Ovary (tissue), 9 donors: ENCODE results near the gene CMBL. TPM values are rescaled to one million over a fixed set of nuclear protein-coding genes. Genes with fewer than 3 reads are reported as not detected.

Experiments used
- DNase-seq, 5 donors: peaks; one replicate each; pipeline ENCODE4 v3.0.0-alpha.2; 2019 to 2020
- H3K27ac ChIP-seq, 2 donors: fragments of 200-600 bp; one replicate each; pipeline versions ENCODE4 v1.5.1 to v1.8.0; 2019 to 2022
- H3K27me3 ChIP-seq: fragments of 200-600 bp; one replicate; pipeline ENCODE4 v1.8.0; 2022
- H3K36me3 ChIP-seq: fragments of 200-600 bp; sonication (generic); one replicate; pipeline ENCODE4 v1.5.1; 2019
- H3K4me1 ChIP-seq: one replicate; pipeline ENCODE4 v1.8.1; 2013; ENCODE audit warnings: mild to moderate bottlenecking, moderate library complexity; ENCODE audit not compliant: insufficient read depth
- H3K4me3 ChIP-seq: fragments of 200-600 bp; sonication (generic); one replicate; pipeline ENCODE4 v1.5.1; 2017
- H3K9me3 ChIP-seq, 2 donors: fragments of 200-600 bp in 1 of 2; sonication (generic) in 1 of 2; one replicate each; pipeline versions ENCODE4 v1.5.1 to v1.8.1; 2013 to 2019; ENCODE audit warnings: mild to moderate bottlenecking in 1 of 2, moderate library complexity in 1 of 2
- CTCF ChIP-seq, 3 donors: fragments of 450-650 bp in 2 of 3; fragments of 200-600 bp in 1 of 3; IDR thresholded peaks; one replicate each; pipeline versions ENCODE4 v1.5.1 to v1.8.0; 2016 to 2022; ENCODE audit warnings: antibody characterized with exemption in 3 of 3, mild to moderate bottlenecking in 1 of 3
- EP300 ChIP-seq: sonication (generic); formaldehyde crosslinking; IDR thresholded peaks from one replicate; pipeline ENCODE4 v1.6.1; 2017; ENCODE audit warnings: antibody characterized with exemption
- POLR2A ChIP-seq: fragments of 450-650 bp; IDR thresholded peaks from one replicate; pipeline ENCODE4 v1.6.1; 2017; ENCODE audit warnings: antibody characterized with exemption, mild to moderate bottlenecking, moderate library complexity
- WGBS, 3 donors: extraction: QIAGEN DNeasy Blood & Tissue Kit in 1 of 3; methylation state at CpG; one replicate each; pipeline versions ENCODE4 v1.1.5 to v1.1.7; 2013 to 2017; 5-methylcytosine and 5-hydroxymethylcytosine counted together
- intact Hi-C, 4 donors: fragments of 100-400 bp; cut with DNase I; formaldehyde crosslinking; loops; one replicate each; pipeline versions ENCODE4 v1.11.0 to v1.15.1; 2022 to 2023
- polyA plus RNA-seq, 2 donors: library from polyadenylated mRNA; stranded (reverse); fragments of 200-250 nt in 1 of 2; fragments of 350-450 nt in 1 of 2; fragmentation: Illumina TruSeq in 1 of 2; extraction: RNeasy Lipid Tissue Mini Kit (QIAGEN cat#74804) in 1 of 2; gene quantifications; one replicate each; pipeline ENCODE4 v1.2.3, GENCODE V29; 2013 to 2014
- total RNA-seq, 7 donors: library from RNA; depleted of rRNA in 2 of 7; stranded (reverse); fragments of >200 nt in 2 of 7; fragmentation: NEBNext Ultra II Directional in 3 of 7; extraction: Animal tissue kit (Norgen Biotek cat#: 25700) in 3 of 7; gene quantifications; one replicate each; pipeline versions ENCODE4 v1.1.0 to v1.2.4, GENCODE V29; 2016 to 2023
- donor health status: DM: no; HTN: no; CAD: no; lungs with moderate emphysema.
- donor health status: DM: no; HTN: no; CAD: no.
- donor health status: Bipolar disorder and iron deficiency.
- donor health status: DM: yes; HTN: yes; CAD: no.
- donor health status: DM: no; HTN: no; CAD: no.
- donor health status: DM: yes; HTN: yes; CAD: no.

Gene CMBL
- total and polyA plus RNA-seq, 9 donors, result 7.3 to 69.0 (median 43.2) TPM

- no peaks in the 10 kb centered on the region for H3K4me1 ChIP-seq
- no peaks in the 10 kb centered on the region for H3K36me3 ChIP-seq
- intact Hi-C loops, result no loop called here
- no peaks in the 10 kb centered on the region for H3K27me3 ChIP-seq
- H3K9me3 ChIP-seq, result no peaks in the 10 kb centered on the region
- TF ChIP-seq POLR2A, result no peak
- TF ChIP-seq EP300, result no peak
- no peak for TF ChIP-seq CTCF (IDR thresholded peaks at IDR 0.05)
- no peak overlapping the region for H3K27ac ChIP-seq
- no peak for DNase-seq
- WGBS, 3 donors, result 91 to 98% (median 94%) methylated on average over 6 of the region's 6 CpGs
- H3K4me3 ChIP-seq, result no peak overlapping the region
Observed at GRCh38 chr5:10324518-10325370, 17.0 kb upstream of the CMBL start.

- Histone ChIP-seq H3K27ac (no peak overlapping the region), H3K27me3 (no peaks in the 10 kb centered on the region), H3K4me3 (no peak overlapping the region), H3K9me3 (no peaks in the 10 kb centered on the region), H3K4me1 (no peaks in the 10 kb centered on the region), H3K36me3 (no peaks in the 10 kb centered on the region)
- DNase-seq, result no peak
- intact Hi-C loops, result no loop called here
- WGBS, 3 donors, result 77 to 78% (median 78%) methylated on average over 6 of the region's 6 CpGs
- TF ChIP-seq EP300 (no peak), CTCF (IDR thresholded peaks at IDR 0.05) (no peak), POLR2A (no peak)
Observed at GRCh38 chr5:10323588-10324488, 16.1 kb upstream of the CMBL start.

- Histone ChIP-seq H3K4me3 (no peak overlapping the region), H3K9me3 (no peaks in the 10 kb centered on the region), H3K27ac (no peak overlapping the region), H3K36me3 (no peaks in the 10 kb centered on the region), H3K27me3 (no peaks in the 10 kb centered on the region), H3K4me1 (no peaks in the 10 kb centered on the region)
- no peak for DNase-seq
- WGBS, 3 donors, result 79 to 83% (median 82%) methylated on average over 9 of the region's 9 CpGs
- TF ChIP-seq POLR2A, result no peak
- TF ChIP-seq EP300, result no peak
- TF ChIP-seq CTCF (IDR thresholded peaks at IDR 0.05), result no peak
- intact Hi-C loops, result no loop called here
Observed at GRCh38 chr5:10321882-10322281, 14.2 kb upstream of the CMBL start.

GRCh38 chr5:10320793-10321192 is 13.1 kb upstream of the CMBL start:
- no peak overlapping the region for H3K4me3 ChIP-seq
- no peak overlapping the region for H3K27ac ChIP-seq
- H3K36me3 ChIP-seq, result no peaks in the 10 kb centered on the region
- intact Hi-C loops, result no loop called here
- H3K4me1 ChIP-seq, result no peaks in the 10 kb centered on the region
- WGBS, 3 donors, result 62 to 76% (median 63%) methylated on average over 3 of the region's 3 CpGs
- no peaks in the 10 kb centered on the region for H3K9me3 ChIP-seq
- TF ChIP-seq POLR2A (no peak), EP300 (no peak), CTCF (IDR thresholded peaks at IDR 0.05) (no peak)
- H3K27me3 ChIP-seq, result no peaks in the 10 kb centered on the region
- DNase-seq, result peak in 1 of 5 donors; percentile 8
